Measurements from ENCODE around the gene NECAB2.

The NECAB2 gene

GRCh38 chr16:84029297-84030047 is 61.4 kb downstream of the NECAB2 start:
- peak; percentile 83 for DNase-seq

DNA sequence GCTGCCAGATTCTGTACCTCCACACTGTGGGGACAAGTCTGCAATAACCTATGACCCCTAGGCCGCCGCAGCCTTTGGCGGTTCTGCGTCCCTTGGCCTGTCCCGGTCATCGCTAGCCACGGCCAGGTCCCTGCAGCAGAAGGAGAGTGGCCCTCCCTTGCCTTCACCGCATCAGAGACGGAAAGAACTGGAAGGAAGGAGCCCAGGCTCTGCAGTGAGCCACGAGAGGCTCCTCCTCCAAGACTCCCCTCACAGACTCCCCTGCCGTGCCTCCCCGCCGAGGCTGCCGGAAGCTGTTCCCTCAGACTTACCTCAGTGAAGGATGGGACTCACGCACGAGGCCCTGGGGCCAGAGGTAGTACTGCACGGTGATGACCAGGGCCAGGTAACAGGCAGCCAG is 63.5 kb downstream of the NECAB2 start:
- no peak for DNase-seq

DNA sequence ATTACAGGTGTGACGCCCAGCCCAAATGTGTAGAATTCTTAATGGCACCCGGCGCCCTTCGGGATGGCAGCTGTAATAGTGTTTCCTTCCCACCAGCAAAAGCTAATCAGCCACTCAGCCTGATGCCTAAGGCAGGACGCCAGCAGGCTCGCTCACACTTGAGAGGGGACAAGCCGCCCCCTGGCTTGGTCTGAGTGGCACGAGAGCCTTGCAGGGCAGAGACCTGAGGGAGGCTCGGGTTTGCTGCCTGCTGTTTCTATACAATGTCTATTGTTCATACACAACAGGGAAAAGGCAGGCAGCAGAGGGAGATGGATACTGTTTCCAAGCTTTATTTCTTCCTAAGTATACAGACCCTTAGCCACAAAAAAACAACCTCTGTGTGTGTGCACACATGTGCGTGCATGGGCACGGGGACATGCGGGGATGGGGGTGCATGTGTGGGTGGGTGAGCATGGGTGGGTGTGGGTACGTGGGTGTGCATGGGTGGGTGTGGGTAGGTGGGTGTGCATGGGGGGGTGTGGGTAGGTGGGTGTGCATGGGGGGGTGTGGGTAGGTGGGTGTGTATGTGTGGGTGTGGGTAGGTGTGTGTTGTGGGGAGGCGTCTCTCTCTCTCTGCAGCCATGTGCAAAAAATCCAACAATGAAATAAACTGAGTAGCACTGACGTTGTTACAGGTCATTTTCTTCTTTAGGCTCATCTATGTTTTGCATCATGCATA is 64.6 kb downstream of the NECAB2 start:
- no peak for DNase-seq

DNA sequence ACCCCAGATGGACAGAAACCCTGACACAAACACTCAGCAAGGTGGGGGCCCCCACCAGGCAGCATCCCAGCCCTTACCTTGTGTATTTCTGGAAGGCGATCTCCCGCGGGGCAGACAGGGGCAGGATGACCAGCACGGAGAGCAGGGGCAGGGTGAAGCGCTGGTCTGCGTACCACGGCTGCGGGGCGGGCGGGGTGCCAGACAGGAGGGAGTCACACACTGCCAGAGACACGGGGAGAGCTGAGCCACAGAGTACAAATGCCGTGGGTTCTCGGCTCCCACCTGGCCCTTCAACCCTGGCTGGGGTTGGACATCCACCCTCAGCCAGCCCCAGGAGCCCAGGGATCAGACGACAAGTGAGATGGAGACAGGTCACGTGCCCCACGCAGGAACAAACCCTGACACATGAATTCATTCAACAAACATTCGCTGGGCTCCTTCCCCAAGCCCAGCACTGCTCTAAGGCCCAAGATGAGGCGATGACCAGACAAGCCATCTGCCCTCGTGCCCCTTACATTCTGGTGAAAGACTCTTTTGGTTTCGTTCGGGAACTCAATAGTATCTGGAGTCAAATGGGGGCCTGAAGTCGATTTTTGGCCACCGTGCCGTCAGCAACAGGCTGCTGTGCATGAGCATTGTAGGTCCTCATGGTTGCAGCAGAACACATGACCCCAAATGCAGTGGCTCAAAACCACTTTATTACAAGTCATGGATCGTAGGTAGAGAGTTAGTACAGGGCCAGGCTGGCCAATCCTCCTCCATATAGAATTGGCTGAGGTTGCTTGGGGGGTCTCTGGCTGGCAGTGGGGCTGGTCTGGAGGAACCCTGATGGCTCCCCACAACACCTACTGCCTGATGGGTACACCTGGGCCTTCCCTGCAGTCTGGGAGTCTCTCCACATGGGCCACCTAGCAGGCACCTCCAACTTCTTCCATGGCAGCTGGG is 65.5 kb downstream of the NECAB2 start:
- DNase-seq: no peak

DNA sequence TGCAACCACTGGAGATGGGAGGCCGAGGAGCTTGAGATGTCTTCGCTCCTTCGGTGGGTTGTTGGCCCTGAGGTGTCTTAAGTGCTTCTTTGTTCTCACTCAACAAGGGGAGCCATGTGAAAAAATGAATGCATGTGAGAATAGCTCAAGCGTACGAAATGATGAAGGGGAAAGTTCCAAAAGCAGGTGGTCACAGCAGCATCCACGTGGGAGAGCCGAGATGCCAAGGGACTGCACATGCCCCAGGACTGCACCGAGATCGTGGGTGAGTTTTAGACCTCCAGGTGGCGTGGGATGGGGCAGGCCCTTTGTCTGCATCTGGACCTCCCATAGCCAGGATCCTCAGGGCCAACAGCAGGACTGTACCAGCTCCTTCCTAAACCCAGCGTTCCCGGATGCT is 66.5 kb downstream of the NECAB2 start:
- no peak for DNase-seq

DNA sequence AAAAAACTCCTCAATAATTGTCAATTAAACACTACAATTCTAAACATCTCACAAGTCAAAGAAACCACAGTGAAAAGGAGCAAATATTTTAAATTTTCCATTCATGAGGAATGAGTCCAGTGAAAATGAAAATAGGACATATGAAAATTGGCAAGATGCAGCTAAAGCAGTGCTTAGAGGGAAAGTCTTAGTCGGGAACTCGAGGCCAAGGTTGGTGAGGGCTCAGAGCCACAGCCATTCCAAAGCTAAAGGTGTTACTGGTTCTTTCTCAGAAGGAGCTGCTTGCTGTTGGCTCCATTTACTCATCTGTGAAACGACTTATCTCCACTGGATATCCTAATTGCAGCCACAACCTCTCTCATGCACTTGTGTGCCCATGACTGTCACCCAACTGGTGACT is 68.1 kb downstream of the NECAB2 start:
- DNase-seq: no peak

DNA sequence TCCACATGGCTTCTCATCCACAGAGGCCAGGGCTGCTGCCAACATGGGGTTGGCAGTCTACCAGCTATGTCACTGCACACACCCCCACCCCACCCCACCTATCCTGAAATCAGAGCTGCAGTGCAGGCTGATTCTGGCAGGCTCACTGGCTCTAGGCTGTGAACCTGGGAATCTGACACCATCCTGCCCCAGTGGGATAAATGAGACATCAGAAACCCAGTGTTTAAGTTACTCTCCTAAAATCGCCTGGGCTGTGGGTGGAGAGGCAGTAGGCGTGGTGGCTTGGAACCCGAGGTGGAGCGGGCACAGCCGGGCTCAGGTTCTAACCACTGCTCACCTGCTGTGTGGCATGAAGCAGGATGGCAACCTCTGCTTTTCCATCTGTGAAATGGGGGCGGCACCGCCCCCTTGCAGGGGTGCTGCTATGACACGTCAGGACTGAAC is 69.0 kb downstream of the NECAB2 start:
- DNase-seq: no peak

DNA sequence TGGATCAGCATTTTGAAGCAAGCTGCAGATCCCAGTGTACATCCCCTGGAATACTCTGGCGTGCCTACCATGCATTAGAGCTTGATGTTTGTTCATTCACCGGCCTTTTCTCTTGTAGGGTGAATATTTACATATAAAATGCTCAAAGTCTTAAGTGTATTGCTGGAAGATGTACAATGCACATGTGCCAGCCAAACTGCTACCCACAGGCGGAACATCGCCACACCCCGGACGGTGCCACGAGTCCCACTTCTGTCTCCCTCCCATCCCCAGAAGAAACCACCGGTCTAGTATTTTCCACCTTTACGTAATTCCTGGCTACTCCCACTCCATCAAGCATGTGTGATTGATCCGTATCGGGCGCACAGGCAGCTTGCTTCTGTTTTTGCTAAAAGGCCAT is 70.4 kb downstream of the NECAB2 start:
- DNase-seq: no peak

DNA sequence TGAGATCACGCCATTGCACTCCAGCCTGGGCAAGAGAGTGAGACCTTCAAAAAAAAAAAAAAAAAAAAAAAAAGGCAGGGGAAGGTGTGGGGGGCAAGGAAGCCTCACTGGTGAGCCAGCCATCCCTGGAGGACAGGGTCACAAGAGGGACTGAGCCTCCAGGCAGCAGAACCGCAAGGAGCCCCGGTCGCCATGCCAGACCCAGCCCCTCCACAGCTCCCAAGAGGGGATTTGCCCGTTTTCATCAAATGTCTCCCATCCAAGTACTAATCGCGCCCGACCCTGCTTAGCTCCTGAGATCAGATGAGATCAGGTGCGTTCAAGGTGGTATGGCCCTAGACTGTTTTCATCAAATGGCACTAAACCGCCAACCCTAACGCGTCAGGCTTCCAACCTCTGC is 71.7 kb downstream of the NECAB2 start:
- DNase-seq: no peak

- no peak for DNase-seq
Measured at GRCh38 chr16:84040226-84040822, 72.3 kb downstream of the NECAB2 start.

DNA sequence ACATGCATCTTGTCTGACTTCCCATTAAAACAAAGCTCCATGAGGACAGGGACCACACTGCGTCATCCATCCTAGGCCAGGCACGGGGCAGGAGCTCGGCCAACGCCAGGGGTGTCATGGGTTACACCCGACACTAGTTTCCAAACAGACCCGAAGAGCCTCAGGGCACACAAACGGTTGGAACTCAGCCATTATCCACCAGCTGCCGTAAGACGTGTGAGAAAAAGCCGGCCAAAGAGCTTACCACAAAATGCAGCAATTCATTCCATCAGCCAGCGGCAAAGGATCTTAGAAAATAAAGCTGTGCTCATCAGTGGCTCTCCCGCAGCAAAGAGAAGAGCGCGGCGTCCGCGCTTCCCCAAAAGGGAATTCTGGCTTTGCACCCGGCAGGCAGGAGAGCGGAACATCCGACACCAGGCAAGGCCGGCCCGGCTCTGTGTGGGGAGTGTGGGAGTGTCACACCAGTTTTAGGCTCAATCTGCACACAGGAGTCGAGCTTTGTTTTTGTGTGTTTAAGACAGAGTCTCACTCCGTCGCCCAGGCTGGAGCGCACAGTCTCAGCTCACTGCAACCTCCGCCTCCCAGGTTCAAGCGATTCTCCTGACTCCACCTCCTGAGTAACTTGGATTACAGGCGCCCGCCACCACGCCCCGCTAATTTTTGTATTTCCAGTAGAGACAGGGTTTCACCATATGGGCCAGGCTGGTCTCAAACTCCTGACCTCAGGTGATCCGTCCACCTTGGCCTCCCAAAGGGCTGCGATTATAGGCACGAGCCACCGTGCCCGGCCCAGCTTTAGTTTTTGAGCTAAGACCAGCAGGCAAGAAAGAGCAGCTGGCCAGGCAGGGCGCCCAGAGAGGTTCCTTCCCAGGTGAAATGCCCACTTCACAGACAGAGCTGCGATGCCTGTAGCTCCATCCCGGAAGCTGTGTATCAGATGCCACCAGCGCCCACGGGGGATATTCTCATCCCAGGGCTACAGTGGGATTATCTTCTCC is 73.1 kb downstream of the NECAB2 start:
- DNase-seq: no peak

DNA sequence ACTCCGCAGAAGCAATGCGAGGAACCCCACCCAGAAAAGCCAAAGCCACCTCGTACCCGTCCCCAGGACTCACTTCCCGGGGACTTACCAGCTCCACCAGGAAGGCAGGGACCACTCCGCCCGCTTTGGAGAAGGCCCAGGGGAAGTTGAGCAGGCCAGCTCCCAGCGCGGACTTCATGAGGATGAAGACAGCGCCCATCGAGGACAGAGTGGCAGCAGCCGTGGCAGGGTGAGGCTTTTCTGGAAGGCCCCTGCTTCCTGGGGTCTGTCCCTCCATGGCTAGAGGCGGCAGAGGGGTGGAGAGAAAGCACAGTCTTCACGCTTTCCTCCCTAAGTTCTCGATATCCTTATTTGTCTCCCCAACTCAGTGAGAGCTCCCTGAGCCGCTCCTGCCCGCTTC is 73.8 kb downstream of the NECAB2 start:
- no peak for DNase-seq

DNA sequence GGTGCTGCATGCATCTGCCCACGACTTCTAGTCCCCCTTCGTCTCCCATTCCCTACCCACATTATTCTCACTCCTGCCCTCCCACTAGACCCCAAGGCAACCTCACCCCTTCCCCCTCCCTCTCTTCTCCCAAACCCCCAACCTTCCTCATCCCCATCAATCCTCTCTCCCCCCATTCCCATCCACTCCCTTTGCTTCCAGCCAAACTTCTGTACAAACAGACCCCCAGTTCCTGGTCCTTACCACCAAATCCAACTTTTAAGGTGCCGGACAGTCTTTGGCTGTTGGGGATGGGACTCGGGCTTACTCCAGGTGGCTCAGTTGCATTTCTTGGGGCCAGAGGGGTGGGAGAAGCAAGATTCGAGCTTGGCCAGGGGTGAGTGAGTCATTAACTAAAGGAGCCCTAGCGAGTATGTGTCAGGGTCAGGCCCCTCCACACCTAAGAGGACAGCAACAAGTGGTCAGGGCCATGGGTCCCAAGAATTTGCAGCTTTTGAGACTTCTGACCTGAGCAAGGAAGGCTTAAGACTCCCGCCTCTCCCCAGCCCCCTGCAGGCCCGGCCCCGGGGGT is 74.3 kb downstream of the NECAB2 start, which contains the start of gene SLC38A8:
TSS of gene SLC38A8 (minus strand) at position 488 of the 571 bp plus-strand sequence. CDS start 638 bp downstream, outside the sequence.
- DNase-seq: no peak

- no peak for DNase-seq
Measured at GRCh38 chr16:84042879-84043485, 74.9 kb downstream of the NECAB2 start.

DNA sequence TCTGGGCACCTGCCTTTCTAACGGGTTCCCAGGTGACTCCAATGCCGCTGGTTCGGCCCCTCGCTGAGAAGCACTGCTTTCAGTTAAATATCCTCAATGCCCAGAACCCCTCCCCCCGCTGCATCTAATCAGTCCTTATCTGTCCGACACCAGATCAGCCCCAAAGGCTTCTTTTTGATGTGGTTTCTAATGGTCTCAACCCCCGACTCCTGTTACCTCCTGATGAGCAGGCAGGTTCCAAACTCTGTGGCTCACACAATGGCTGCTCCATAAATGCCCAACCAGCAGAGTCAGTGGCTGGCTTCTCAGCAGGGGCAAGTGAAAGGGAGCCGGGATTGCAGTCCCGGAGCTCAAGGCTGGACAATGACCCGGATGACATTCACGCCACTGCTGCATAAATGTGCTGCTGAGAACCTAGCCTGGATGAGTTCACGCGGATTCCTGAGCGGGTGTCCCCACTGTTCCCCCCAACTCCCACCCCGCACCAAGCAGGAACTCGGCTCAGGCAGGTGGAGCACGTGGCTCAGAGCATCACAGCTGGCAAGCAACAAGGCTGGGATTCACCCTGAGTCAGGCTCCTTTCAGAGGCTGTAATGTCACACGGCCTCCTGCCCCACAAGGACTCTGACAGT is 75.6 kb downstream of the NECAB2 start:
- no peak for DNase-seq

- peak; percentile 37 for DNase-seq
Measured at GRCh38 chr16:84044118-84044488, 76.1 kb downstream of the NECAB2 start.

DNA sequence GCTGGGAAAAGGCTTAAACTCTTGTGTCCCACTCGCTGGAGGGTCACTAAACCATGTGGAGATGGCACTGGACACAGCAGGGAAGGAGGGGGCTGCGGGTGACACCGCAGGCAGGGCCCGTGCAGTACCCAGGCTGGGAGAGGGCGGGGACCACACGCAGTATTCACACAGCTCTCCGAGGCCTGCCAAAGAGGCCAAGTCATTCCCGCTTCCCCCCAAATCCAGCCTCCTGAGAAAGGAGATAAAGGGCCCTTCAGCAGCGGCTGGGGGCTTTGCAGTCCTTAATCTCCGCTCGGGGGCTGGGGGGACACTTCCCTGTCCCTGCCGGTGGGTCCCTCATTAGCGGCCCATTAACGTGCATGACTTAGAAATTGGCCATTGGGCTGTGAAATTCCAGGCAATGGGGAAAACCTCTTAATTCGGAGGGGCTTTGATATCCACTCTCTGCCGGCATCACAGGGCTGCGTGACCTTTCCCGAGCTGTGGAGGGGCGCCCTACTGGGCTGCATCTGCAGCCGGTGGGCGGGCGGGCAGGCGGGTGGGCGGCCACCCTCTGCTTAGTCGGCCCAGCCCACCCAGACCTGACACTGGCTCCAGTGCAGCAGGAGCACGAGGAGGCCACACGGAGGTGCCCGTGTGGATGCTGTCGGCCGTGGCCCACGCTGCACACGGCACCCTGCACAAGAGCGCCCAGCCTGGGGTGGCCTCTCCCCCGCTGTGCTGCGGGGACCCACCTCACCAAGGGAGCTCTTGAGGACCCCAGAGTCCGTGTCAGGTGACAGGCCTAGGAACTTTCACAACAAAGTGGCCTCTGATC is 77.2 kb downstream of the NECAB2 start:
- no peak for DNase-seq

DNA sequence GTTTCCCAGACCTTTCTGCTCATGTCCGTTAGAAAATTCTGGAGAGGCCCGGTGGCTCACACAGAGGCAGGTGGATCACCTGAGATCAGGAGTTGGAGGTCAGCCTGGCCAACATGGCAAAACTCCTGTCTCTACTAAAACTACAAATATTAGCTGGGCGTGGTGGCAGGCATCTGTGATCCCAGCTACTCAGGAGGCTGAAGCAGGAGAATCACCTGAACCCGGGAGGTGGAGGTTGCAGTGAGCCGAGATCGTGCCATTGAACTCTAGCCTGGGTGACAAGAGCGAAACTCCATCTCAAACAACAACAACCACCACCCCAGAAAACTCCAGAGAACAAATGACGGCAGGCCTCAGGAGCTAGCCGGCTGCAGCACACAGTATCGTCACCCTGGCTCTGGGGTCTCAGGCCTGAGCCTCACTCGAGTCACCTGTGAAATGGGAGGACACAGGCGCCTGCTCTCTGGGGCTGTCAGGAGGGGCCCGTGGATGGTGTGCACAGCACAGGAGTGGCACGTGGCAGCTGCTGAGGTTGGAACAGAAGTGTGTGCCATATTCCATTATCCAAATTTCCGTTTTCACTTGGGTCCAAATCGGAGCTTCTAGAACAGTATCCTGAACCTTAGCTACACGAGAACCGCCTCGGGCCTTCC is 77.9 kb downstream of the NECAB2 start:
- no peak for DNase-seq

DNA sequence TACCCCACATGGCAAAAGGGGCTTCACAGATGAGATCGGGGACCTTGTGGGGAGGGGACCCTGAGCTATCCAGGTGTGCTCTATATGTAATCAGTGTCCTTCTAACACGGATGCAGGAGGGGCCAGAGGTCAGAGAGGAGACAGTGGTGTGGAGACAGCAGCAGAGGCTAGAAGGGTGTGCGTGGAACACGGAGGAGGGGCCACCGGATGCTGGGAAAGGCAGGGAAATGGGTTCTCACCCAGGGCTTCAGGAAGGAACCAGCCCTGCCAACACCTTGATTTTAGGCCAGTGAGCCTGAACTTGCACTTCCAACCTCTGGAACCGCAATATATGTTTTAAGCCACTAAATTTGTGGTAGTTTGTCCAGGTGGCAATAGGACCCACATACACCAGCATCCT is 79.2 kb downstream of the NECAB2 start:
- DNase-seq: no peak

All from suppressor macrophage treated with lipopolysaccharide for 4 hours (primary cell).